ENCODE measurements around the gene CSK. TPM values are rescaled to one million over a fixed set of nuclear protein-coding genes. Genes with fewer than 3 reads are reported as not detected.

CSK gene
- total and polyA plus RNA-seq, 2 donors, result 17.8 to 30.7 TPM

DNA sequence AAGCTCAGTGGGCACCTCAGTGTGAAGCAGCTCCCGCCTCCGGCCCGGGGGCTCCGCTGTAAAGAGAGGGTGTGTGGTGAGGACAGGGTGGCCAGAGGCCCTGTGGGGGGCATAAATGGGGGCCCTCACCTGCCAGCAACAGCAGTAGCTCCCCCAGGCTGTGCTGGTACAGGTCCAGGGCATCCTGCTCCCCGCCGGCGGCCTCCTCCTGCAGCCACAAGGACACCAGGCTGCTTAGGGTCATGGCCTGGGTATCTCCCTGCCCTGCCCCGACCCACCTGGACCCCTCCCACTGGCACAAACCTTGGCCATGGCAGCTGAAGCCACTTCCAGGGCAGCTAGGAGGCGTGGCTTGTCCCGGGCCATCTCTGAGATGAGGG is 56.2 kb downstream of the CSK start:
- Histone ChIP-seq H3K4me1 (ENCODE audit: insufficient read depth) (no peaks in the 10 kb centered on the region), H3K27ac (ENCODE audit: low read depth) (no peak overlapping the region), H3K4me3 (ENCODE audit: low read depth, low read length) (no peak overlapping the region), H3K36me3 (ENCODE audit: insufficient read depth) (peaks cover 3% of the 10 kb centered on the region)
- DNase-seq (ENCODE audit: extremely low spot score), result no peak
- 92% methylated on average over 10 of the region's 10 CpGs for WGBS

DNA sequence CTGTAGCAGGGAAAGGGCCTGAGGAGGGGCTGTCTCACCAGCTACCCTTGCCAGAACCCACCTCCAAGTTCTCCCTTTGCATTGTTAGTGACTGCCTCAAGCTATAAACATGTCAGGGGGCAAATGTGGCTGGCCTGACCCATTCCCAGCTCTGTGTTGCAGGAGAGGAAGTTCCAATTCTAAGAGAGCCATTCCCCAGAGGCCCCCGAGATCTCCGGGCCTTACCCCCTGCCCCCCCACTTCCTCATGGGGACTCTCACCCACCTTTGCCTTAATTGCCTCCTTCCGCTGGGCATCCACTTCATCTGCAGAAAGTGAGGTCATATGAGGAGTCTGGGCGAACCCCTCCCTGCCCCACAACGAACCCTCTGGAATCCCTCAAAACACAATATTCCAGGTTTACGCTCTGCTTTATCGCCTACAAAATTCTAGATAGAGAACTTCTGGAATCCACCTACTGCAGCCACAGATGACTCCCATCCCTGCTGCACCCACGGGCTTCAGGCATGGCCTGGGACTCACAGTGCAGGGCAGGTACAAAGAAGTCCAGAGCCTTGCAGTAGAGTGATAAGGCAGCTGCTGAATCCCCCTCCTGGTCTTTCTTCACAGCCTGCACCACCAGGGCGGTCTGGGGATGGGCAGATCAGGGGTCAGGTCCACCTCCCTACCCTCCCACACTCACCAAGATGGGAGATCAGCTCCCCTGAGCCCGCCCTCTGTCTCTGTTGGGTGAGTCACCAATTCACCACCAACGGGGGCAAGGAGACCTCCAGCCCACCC is 57.1 kb downstream of the CSK start:
- DNase-seq (ENCODE audit: extremely low spot score), result no peak
- peaks cover 3% of the 10 kb centered on the region for H3K36me3 ChIP-seq (ENCODE audit: insufficient read depth)
- H3K4me1 ChIP-seq (ENCODE audit: insufficient read depth), result no peaks in the 10 kb centered on the region
- 89% methylated on average over 11 of the region's 11 CpGs for WGBS
- H3K27ac ChIP-seq (ENCODE audit: low read depth), result no peak overlapping the region
- H3K4me3 ChIP-seq (ENCODE audit: low read depth, low read length), result no peak overlapping the region

- DNase-seq (ENCODE audit: extremely low spot score), result no peak
- WGBS, result 83% methylated on average over 31 of the region's 31 CpGs
- Histone ChIP-seq H3K36me3 (ENCODE audit: insufficient read depth) (peaks cover 3% of the 10 kb centered on the region), H3K4me3 (ENCODE audit: low read depth, low read length) (no peak overlapping the region), H3K27ac (ENCODE audit: low read depth) (no peak overlapping the region), H3K4me1 (ENCODE audit: insufficient read depth) (no peaks in the 10 kb centered on the region)
Measured at GRCh38 chr15:74839526-74840395, 57.9 kb downstream of the CSK start.

DNA sequence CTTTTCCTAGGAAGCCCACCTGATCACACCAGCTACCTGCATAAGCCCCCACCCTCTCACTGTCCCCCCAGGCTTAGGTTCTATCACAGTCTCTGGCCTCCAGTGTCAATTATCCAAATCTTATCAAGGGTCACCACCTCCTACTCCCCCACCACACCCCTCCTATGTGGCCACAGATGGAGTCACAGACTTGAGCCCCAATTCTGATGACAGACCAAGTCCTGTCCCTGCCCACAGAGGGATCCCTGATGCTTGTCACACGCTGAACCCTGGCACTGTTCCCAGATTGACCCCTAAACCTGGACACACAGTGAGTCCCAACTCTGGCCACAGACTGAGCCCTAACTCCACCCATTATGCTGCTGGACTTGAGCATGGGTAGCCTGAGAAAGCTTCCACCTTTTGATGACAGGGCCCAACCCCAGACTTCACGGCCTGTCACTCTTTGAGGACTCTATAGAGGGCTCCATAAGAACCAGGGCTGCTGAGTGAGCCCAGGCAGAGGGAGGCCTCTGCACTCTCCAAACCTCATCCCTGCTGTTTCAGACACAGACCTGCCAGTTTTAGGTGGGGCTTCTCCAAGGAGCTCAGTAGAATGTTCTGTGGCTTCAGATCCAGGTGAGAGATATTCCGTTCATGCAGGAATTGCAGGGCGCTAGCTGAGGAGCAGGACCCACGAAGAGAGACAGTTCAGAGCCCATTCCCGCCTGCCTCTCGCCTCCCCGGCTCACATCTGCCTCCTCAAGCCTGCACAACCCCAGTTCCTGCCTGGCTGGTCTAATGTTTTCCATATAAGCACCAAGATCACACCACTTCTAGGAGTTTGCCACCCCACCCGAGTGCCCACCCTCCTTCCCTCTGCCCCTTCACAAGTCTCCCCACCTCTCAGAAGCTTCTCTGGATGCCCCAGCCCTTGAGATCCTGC is 59.2 kb downstream of the CSK start:
- Histone ChIP-seq H3K4me1 (ENCODE audit: insufficient read depth) (no peaks in the 10 kb centered on the region), H3K36me3 (ENCODE audit: insufficient read depth) (peaks cover 7% of the 10 kb centered on the region), H3K4me3 (ENCODE audit: low read depth, low read length) (no peak overlapping the region), H3K27ac (ENCODE audit: low read depth) (no peak overlapping the region)
- WGBS, result 89% methylated on average over 9 of the region's 9 CpGs
- DNase-seq (ENCODE audit: extremely low spot score), result no peak

DNA sequence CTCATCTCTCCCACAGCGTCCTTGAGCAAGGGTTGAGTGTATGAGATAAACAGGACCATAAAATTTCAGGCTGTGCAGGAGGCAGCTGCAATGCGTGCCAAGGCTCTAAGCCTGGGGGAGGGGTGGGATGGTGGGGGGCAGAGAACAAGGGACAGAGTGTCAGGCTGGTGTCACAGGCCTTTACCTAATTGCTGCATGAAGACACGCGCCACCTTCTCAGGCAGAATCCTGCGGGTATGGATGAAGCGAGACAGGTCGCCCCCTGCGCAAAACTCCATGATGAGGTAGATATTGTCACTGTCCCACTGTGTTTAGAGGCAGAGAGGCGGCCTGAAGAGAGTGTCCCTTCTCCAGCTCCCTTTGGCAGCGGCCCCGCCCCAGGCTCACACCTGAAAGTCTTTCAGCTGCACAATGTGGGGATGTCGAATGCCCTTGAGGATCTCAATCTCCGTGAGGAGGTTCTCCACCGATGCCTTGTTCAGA is 60.1 kb downstream of the CSK start:
- no peak for DNase-seq (ENCODE audit: extremely low spot score)
- no peak overlapping the region for H3K27ac ChIP-seq (ENCODE audit: low read depth)
- 81% methylated on average over 14 of the region's 14 CpGs for WGBS
- H3K4me3 ChIP-seq (ENCODE audit: low read depth, low read length), result no peak overlapping the region
- H3K4me1 ChIP-seq (ENCODE audit: insufficient read depth), result no peaks in the 10 kb centered on the region
- peaks cover 7% of the 10 kb centered on the region for H3K36me3 ChIP-seq (ENCODE audit: insufficient read depth)

- peaks cover 7% of the 10 kb centered on the region for H3K36me3 ChIP-seq (ENCODE audit: insufficient read depth)
- DNase-seq (ENCODE audit: extremely low spot score), result peak; percentile 56
- peak within 1 kb of the TSS; percentile 67 for H3K4me3 ChIP-seq (ENCODE audit: low read depth, low read length)
- WGBS, result under 1% methylated on average over 84 of the region's 84 CpGs
- no peaks in the 10 kb centered on the region for H3K4me1 ChIP-seq (ENCODE audit: insufficient read depth)
- peak within 1 kb of the TSS; percentile 84 for H3K27ac ChIP-seq (ENCODE audit: low read depth)
Measured at GRCh38 chr15:74842581-74843444, 60.9 kb downstream of the CSK start, which contains the start of gene ULK3. ULK3 (minus strand) TSS chr15:74843156; CDS start chr15:74843105, 51 bp downstream.

DNA sequence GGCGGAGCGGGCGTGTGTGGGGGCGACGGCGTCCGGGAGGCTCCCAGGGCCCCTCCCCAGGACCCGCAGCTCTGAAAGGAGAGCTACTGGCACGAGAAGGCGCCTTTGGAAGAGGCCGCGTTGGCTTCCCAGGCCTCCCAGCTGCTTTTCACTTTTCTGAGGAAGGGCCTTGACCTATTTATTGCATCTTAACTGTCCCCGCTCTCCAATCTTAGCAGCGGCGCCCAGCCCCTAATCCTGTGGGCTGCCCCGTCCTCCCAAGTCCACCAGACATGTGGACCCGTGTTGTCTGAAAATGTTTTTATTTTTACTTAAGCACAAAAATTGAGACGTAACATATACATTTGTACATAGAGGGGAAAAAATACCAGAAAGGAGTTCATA is 61.6 kb downstream of the CSK start:
- Histone ChIP-seq H3K4me3 (ENCODE audit: low read depth, low read length) (peak overlapping the region; percentile 67), H3K27ac (ENCODE audit: low read depth) (peak overlapping the region; percentile 84), H3K4me1 (ENCODE audit: insufficient read depth) (no peaks in the 10 kb centered on the region), H3K36me3 (ENCODE audit: insufficient read depth) (peaks cover 7% of the 10 kb centered on the region)
- no peak for DNase-seq (ENCODE audit: extremely low spot score)
- 9% methylated on average over 18 of the region's 18 CpGs for WGBS

- WGBS, result 49% methylated on average over 12 of the region's 12 CpGs
- Histone ChIP-seq H3K4me3 (ENCODE audit: low read depth, low read length) (no peak overlapping the region), H3K27ac (ENCODE audit: low read depth) (peak overlapping the region; percentile 84), H3K36me3 (ENCODE audit: insufficient read depth) (peaks cover 7% of the 10 kb centered on the region), H3K4me1 (ENCODE audit: insufficient read depth) (no peaks in the 10 kb centered on the region)
- no peak for DNase-seq (ENCODE audit: extremely low spot score)
Measured at GRCh38 chr15:74843891-74844299, 62.0 kb downstream of the CSK start.

- Histone ChIP-seq H3K27ac (ENCODE audit: low read depth) (no peak overlapping the region), H3K4me3 (ENCODE audit: low read depth, low read length) (no peak overlapping the region), H3K36me3 (ENCODE audit: insufficient read depth) (peaks cover 5% of the 10 kb centered on the region), H3K4me1 (ENCODE audit: insufficient read depth) (no peaks in the 10 kb centered on the region)
- 75% methylated on average over 12 of the region's 12 CpGs for WGBS
- DNase-seq (ENCODE audit: extremely low spot score), result no peak
Measured at GRCh38 chr15:74844319-74845207, 62.7 kb downstream of the CSK start.

DNA sequence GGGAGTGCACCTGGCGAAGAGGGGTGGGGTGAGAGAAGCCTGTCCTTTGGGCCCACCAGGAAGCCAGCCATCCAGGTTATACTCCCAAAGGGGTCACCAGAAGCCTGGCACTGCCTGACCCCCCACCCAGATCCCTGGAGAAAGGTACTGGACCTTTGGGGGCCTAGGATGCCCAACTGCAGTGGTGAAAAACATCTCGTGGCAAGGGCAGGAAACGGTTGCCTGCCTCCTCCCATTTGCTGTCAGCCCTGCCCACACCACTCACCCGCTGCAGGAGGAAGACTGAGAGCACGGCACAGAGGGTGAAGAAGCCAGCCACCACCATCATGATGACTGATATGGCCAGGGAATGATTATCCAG is 63.3 kb downstream of the CSK start:
- no peak overlapping the region for H3K27ac ChIP-seq (ENCODE audit: low read depth)
- WGBS, result 78% methylated on average over 5 of the region's 5 CpGs
- no peak for DNase-seq (ENCODE audit: extremely low spot score)
- H3K4me1 ChIP-seq (ENCODE audit: insufficient read depth), result no peaks in the 10 kb centered on the region
- no peak overlapping the region for H3K4me3 ChIP-seq (ENCODE audit: low read depth, low read length)
- H3K36me3 ChIP-seq (ENCODE audit: insufficient read depth), result peaks cover 4% of the 10 kb centered on the region

- WGBS, result 82% methylated on average over 4 of the region's 4 CpGs
Measured at GRCh38 chr15:74845581-74845980, 63.7 kb downstream of the CSK start.

DNA sequence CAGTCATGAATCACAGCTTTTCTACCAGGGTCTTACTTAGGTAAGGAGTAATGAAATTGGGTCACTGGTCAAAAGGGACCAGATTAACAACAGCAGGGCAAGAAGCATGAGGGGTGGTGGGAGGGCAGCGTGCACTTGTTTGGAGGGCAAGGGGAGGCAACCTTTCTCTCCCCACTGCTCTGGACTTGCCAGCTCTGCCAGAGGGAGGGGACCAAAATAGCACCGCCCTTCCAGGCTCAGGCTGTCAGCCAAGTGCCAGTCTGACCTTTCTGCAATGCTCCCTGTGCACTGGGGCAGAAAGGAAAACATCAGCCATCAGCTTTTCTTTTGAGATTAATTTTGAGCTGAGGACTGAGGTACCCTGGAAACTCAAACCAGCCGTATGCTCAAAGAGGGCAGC is 65.6 kb downstream of the CSK start:
- no peak overlapping the region for H3K4me3 ChIP-seq (ENCODE audit: low read depth, low read length)
- WGBS, result 86% methylated on average over 3 of the region's 3 CpGs

More at GRCh38 chr15:74845581-74845980, 63.7 kb downstream of the CSK start:
- no peak overlapping the region for H3K27ac ChIP-seq (ENCODE audit: low read depth)
- no peak for DNase-seq (ENCODE audit: extremely low spot score)
- no peak overlapping the region for H3K4me3 ChIP-seq (ENCODE audit: low read depth, low read length)
- H3K36me3 ChIP-seq (ENCODE audit: insufficient read depth), result peaks cover 4% of the 10 kb centered on the region
- H3K4me1 ChIP-seq (ENCODE audit: insufficient read depth), result no peaks in the 10 kb centered on the region

More for the DNA sequence above, 65.6 kb downstream of the CSK start:
- no peaks in the 10 kb centered on the region for H3K4me1 ChIP-seq (ENCODE audit: insufficient read depth)
- H3K27ac ChIP-seq (ENCODE audit: low read depth), result no peak overlapping the region
- H3K36me3 ChIP-seq (ENCODE audit: insufficient read depth), result peaks cover 10% of the 10 kb centered on the region
- no peak for DNase-seq (ENCODE audit: extremely low spot score)

Measured in urinary bladder (tissue), 4 donors.